Measurements from ENCODE around the gene UNC45A. TPM values are rescaled to one million over a fixed set of nuclear protein-coding genes. Genes with fewer than 3 reads are reported as not detected.

Gene UNC45A
- total and polyA plus RNA-seq, 2 of the 4 experiments (the other 2 are of a cell fraction): 68.9 to 100 TPM

DNA sequence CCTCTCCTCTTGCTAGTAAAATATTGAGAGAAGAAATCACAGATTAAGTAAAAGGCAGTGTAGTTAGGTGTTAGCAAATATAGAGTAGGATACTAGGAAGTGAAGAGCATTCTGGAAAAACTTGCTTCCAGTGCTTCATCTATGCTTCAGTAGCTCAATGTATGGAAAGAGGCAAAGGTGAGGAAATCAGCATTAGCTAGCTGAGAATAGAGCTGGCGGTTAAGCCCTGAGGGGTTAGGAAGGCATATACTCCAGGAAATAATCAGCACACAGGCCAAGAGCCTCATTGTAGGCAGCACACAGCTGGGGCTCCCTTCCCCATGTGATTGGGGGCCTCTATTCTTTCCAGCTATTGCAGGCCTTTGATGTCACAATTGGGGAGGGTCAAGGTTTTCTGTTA is 33.3 kb downstream of the UNC45A start:
- no peak overlapping the region for H3K56ac ChIP-seq (ENCODE audit: extremely low read depth, insufficient read depth, low read length)

More for the DNA sequence above, 33.3 kb downstream of the UNC45A start:
- dilution Hi-C loops (cut with HindIII; ENCODE audit: low sequenced_read_pairs, unreplicated experiment): no loop called here
- H3K4me1 ChIP-seq (ENCODE audit: control insufficient read depth, insufficient read depth, low read length): no peaks in the 10 kb centered on the region
- ChIA-PET CTCF (interaction anchor here (2.0 kb wide), 1 partner anchor 11 kb away, joined by 7 read pairs; no protein-coding TSS in a partner anchor), POLR2A (ENCODE audit: unreplicated experiment) (no interaction called here)
- DNase-seq (no peak), ATAC-seq (ENCODE audit: low read depth) (no peak)
- H3K27me3 ChIP-seq (ENCODE audit: control insufficient read depth, insufficient read depth, low read length): no peaks in the 10 kb centered on the region
- intact Hi-C loops (cut with micrococcal nuclease): no loop called here
- H4K8ac ChIP-seq (ENCODE audit: low read depth in 2 of 2, low read length in 2 of 2): no peak overlapping the region
- no peak for TF ChIP-seq RCOR1 (IDR thresholded peaks at IDR 0.05; ENCODE audit: insufficient replicate concordance, low read length)
- no peak for TF ChIP-seq NFE2L2 (IDR thresholded peaks at IDR 0.05; ENCODE audit: low read depth, low read length)
- TF ChIP-seq SMC3 (IDR thresholded peaks at IDR 0.05; ENCODE audit: low read depth, low read length): no peak
- TF ChIP-seq, protein P1, sequence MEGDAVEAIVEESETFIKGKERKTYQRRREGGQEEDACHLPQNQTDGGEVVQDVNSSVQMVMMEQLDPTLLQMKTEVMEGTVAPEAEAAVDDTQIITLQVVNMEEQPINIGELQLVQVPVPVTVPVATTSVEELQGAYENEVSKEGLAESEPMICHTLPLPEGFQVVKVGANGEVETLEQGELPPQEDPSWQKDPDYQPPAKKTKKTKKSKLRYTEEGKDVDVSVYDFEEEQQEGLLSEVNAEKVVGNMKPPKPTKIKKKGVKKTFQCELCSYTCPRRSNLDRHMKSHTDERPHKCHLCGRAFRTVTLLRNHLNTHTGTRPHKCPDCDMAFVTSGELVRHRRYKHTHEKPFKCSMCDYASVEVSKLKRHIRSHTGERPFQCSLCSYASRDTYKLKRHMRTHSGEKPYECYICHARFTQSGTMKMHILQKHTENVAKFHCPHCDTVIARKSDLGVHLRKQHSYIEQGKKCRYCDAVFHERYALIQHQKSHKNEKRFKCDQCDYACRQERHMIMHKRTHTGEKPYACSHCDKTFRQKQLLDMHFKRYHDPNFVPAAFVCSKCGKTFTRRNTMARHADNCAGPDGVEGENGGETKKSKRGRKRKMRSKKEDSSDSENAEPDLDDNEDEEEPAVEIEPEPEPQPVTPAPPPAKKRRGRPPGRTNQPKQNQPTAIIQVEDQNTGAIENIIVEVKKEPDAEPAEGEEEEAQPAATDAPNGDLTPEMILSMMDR (conservative IDR thresholded peaks at IDR 0.05; ENCODE audit: low read depth, low read length): no peak
- TF ChIP-seq CHD1 (IDR thresholded peaks at IDR 0.05; ENCODE audit: low read depth, low read length): no peak
- TF ChIP-seq POLR2A (IDR thresholded peaks at IDR 0.05; ENCODE audit: low read depth, low read length): no peak
- TF ChIP-seq, protein P2, sequence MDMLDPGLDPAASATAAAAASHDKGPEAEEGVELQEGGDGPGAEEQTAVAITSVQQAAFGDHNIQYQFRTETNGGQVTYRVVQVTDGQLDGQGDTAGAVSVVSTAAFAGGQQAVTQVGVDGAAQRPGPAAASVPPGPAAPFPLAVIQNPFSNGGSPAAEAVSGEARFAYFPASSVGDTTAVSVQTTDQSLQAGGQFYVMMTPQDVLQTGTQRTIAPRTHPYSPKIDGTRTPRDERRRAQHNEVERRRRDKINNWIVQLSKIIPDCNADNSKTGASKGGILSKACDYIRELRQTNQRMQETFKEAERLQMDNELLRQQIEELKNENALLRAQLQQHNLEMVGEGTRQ (IDR thresholded peaks at IDR 0.05; ENCODE audit: low read depth, low read length): no peak
- no peak for TF ChIP-seq MAFK (IDR thresholded peaks at IDR 0.05; ENCODE audit: low read depth, low read length)
- TF ChIP-seq CEBPB (IDR thresholded peaks at IDR 0.05; ENCODE audit: low read depth, low read length): no peak
- no peak for TF ChIP-seq RAD21 (IDR thresholded peaks at IDR 0.05; ENCODE audit: low read length)
- no peak for TF ChIP-seq BHLHE40 (IDR thresholded peaks at IDR 0.05; ENCODE audit: low read depth, low read length)
- no peak for TF ChIP-seq RFX5 (IDR thresholded peaks at IDR 0.05; ENCODE audit: low read depth, low read length)
- no peak for TF ChIP-seq MXI1 (IDR thresholded peaks at IDR 0.05; ENCODE audit: borderline replicate concordance, low read depth, low read length)
- TF ChIP-seq, protein P3, sequence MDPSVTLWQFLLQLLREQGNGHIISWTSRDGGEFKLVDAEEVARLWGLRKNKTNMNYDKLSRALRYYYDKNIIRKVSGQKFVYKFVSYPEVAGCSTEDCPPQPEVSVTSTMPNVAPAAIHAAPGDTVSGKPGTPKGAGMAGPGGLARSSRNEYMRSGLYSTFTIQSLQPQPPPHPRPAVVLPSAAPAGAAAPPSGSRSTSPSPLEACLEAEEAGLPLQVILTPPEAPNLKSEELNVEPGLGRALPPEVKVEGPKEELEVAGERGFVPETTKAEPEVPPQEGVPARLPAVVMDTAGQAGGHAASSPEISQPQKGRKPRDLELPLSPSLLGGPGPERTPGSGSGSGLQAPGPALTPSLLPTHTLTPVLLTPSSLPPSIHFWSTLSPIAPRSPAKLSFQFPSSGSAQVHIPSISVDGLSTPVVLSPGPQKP (IDR thresholded peaks at IDR 0.05; ENCODE audit: borderline replicate concordance, low read depth, low read length): no peak
- no peaks in the 10 kb centered on the region for H3K9me3 ChIP-seq (ENCODE audit: control insufficient read depth, insufficient read depth, low read length)
- H3K23ac ChIP-seq (ENCODE audit: low read depth, low read length): no peak overlapping the region
- H3K9me1 ChIP-seq (ENCODE audit: insufficient read depth, low read length): 0 out of 2 replicates have a peak, but pooled peaks cover 5% of the 10 kb centered on the region
- no peak overlapping the region for H2BK20ac ChIP-seq (ENCODE audit: low read depth, low read length)
- no peak overlapping the region for H3K4me2 ChIP-seq (ENCODE audit: low read depth, low read length)
- H2BK15ac ChIP-seq (ENCODE audit: low read depth, low read length): no peak overlapping the region
- H3K36me3 ChIP-seq (ENCODE audit: control insufficient read depth, insufficient read depth, low read length): peaks cover 31% of the 10 kb centered on the region
- H2AFZ ChIP-seq (replicated peaks; ENCODE audit: low read length, poor library complexity): no peak overlapping the region
- H2BK120ac ChIP-seq (ENCODE audit: low read depth, low read length): no peak overlapping the region
- no peak overlapping the region for H2AK9ac ChIP-seq (replicated peaks; ENCODE audit: low read depth, low read length, poor library complexity)
- no peak overlapping the region for H4K91ac ChIP-seq (ENCODE audit: insufficient read depth, low read depth, low read length)
- H3K14ac ChIP-seq (replicated peaks; ENCODE audit: low read depth, low read length): no peak overlapping the region
- H3K4me3 ChIP-seq (ENCODE audit: insufficient read depth, low read depth, low read length): no peak overlapping the region
- no peak overlapping the region for H3K4ac ChIP-seq (ENCODE audit: low read depth, low read length)
- H4K5ac ChIP-seq (ENCODE audit: low read depth, low read length): no peak overlapping the region
- no peak overlapping the region for H3K9ac ChIP-seq (ENCODE audit: low read depth, low read length)
- H4K20me1 ChIP-seq (ENCODE audit: insufficient read depth, low read length): no peaks in the 10 kb centered on the region
- WGBS, 2 experiments (ENCODE audit: extremely low coverage in 2 of 2, insufficient read length in 1 of 2): no CpG with 5 or more reads among the region's 1 CpG
- H2AK5ac ChIP-seq (ENCODE audit: low read depth, low read length): no peak overlapping the region
- no TSS peak for BruUV-seq (replicated peaks)
- no peak overlapping the region for H3K18ac ChIP-seq (ENCODE audit: low read depth, low read length)
- H3K27ac ChIP-seq (ENCODE audit: insufficient read depth, low read length): no peak overlapping the region
- in situ Hi-C loops (cut with MboI; ENCODE audit: low sequenced_read_pairs): no loop called here
- peaks cover 11 to 23% of the 10 kb centered on the region in 2 experiments; a peak in 3 of 4 replicates for H3K79me1 ChIP-seq (ENCODE audit: low read depth in 1 of 2, low read length in 2 of 2)
- no peak overlapping the region for H2BK5ac ChIP-seq (ENCODE audit: low read depth, low read length, poor library complexity, severe bottlenecking)

All from IMR-90 (cell line).